ENCODE data around the gene IPCEF1.

IPCEF1 gene

GRCh38 chr6:154298297-154298696 lies 58.3 kb downstream of the IPCEF1 start:
- ATAC-seq, result peak; percentile 23; the same call in 2 of the 3 replicates

DNA sequence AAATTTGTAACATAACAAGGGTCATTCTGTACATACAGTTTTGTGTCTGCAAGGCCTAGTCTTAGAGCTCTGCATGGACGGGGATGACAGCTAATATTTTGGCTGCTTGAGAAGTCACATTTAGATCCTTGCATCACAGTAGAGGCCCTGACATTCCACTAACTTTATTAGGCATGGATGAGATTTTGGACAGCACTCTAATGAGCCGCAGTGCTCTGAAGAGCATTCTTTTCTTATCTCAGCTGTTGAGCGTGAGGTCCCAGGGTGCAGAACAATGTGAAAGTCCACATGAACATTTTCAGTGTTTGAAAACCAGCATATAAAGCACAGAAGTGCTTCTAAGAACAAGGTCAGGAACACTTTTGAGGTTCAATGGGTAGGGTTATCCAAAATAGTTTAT lies 58.9 kb downstream of the IPCEF1 start:
- ATAC-seq, result no peak
- TF ChIP-seq ISL1 (CRISPR knock-in tag; IDR thresholded peaks at IDR 0.05), result no peak
- TF ChIP-seq CREB5 (CRISPR knock-in tag; IDR thresholded peaks at IDR 0.05; ENCODE audit: low read depth), result no peak
- TF ChIP-seq, protein P1, sequence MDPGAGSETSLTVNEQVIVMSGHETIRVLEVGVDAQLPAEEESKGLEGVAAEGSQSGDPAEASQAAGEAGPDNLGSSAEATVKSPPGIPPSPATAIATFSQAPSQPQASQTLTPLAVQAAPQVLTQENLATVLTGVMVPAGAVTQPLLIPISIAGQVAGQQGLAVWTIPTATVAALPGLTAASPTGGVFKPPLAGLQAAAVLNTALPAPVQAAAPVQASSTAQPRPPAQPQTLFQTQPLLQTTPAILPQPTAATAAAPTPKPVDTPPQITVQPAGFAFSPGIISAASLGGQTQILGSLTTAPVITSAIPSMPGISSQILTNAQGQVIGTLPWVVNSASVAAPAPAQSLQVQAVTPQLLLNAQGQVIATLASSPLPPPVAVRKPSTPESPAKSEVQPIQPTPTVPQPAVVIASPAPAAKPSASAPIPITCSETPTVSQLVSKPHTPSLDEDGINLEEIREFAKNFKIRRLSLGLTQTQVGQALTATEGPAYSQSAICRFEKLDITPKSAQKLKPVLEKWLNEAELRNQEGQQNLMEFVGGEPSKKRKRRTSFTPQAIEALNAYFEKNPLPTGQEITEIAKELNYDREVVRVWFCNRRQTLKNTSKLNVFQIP (CRISPR knock-in tag; IDR thresholded peaks at IDR 0.05; ENCODE audit: borderline replicate concordance, low read depth), result no peak
- no peak for TF ChIP-seq OSR1 (CRISPR knock-in tag; IDR thresholded peaks at IDR 0.05)
- no peak for TF ChIP-seq TOX (CRISPR knock-in tag; IDR thresholded peaks at IDR 0.05; ENCODE audit: borderline replicate concordance)
- no peak for TF ChIP-seq CSDC2 (CRISPR knock-in tag; IDR thresholded peaks at IDR 0.05)
- TF ChIP-seq, protein P2, sequence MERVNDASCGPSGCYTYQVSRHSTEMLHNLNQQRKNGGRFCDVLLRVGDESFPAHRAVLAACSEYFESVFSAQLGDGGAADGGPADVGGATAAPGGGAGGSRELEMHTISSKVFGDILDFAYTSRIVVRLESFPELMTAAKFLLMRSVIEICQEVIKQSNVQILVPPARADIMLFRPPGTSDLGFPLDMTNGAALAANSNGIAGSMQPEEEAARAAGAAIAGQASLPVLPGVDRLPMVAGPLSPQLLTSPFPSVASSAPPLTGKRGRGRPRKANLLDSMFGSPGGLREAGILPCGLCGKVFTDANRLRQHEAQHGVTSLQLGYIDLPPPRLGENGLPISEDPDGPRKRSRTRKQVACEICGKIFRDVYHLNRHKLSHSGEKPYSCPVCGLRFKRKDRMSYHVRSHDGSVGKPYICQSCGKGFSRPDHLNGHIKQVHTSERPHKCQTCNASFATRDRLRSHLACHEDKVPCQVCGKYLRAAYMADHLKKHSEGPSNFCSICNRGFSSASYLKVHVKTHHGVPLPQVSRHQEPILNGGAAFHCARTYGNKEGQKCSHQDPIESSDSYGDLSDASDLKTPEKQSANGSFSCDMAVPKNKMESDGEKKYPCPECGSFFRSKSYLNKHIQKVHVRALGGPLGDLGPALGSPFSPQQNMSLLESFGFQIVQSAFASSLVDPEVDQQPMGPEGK (CRISPR knock-in tag; IDR thresholded peaks at IDR 0.05; ENCODE audit: borderline replicate concordance), result no peak
- TF ChIP-seq ZC3H10 (CRISPR knock-in tag; IDR thresholded peaks at IDR 0.05), result no peak
- TF ChIP-seq TCF4 (CRISPR knock-in tag; IDR thresholded peaks at IDR 0.05; ENCODE audit: borderline replicate concordance), result no peak
- TF ChIP-seq ARNTL (CRISPR knock-in tag; IDR thresholded peaks at IDR 0.05; ENCODE audit: borderline replicate concordance, low read depth), result no peak
- no peak for TF ChIP-seq ESRRG (CRISPR knock-in tag; IDR thresholded peaks at IDR 0.05)
- TF ChIP-seq, protein P3, sequence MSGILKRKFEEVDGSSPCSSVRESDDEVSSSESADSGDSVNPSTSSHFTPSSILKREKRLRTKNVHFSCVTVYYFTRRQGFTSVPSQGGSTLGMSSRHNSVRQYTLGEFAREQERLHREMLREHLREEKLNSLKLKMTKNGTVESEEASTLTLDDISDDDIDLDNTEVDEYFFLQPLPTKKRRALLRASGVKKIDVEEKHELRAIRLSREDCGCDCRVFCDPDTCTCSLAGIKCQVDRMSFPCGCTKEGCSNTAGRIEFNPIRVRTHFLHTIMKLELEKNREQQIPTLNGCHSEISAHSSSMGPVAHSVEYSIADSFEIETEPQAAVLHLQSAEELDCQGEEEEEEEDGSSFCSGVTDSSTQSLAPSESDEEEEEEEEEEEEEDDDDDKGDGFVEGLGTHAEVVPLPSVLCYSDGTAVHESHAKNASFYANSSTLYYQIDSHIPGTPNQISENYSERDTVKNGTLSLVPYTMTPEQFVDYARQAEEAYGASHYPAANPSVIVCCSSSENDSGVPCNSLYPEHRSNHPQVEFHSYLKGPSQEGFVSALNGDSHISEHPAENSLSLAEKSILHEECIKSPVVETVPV (CRISPR knock-in tag; IDR thresholded peaks at IDR 0.05), result no peak
- TF ChIP-seq GLIS3 (CRISPR knock-in tag; IDR thresholded peaks at IDR 0.05), result no peak
- no peak for TF ChIP-seq ZFP30 (CRISPR knock-in tag; IDR thresholded peaks at IDR 0.05)
- TF ChIP-seq PPARA (CRISPR knock-in tag; IDR thresholded peaks at IDR 0.05; ENCODE audit: borderline replicate concordance), result no peak
- TF ChIP-seq BACH2 (CRISPR knock-in tag; IDR thresholded peaks at IDR 0.05; ENCODE audit: borderline replicate concordance), result no peak
- no peak for TF ChIP-seq ZFP3 (CRISPR knock-in tag; IDR thresholded peaks at IDR 0.05)

More at GRCh38 chr6:154298297-154298696, 58.3 kb downstream of the IPCEF1 start:
- TF ChIP-seq ISL1 (CRISPR knock-in tag; IDR thresholded peaks at IDR 0.05), result peak; percentile 57
- TF ChIP-seq PPARA (CRISPR knock-in tag; IDR thresholded peaks at IDR 0.05; ENCODE audit: borderline replicate concordance), result no peak
- TF ChIP-seq, protein P3 (CRISPR knock-in tag; IDR thresholded peaks at IDR 0.05), result no peak
- no peak for TF ChIP-seq CSDC2 (CRISPR knock-in tag; IDR thresholded peaks at IDR 0.05)

- no peak for ATAC-seq
- no peak for TF ChIP-seq ZNF565 (CRISPR knock-in tag; conservative IDR thresholded peaks at IDR 0.05; ENCODE audit: low read depth)
- no peak for TF ChIP-seq ZC3H10 (CRISPR knock-in tag; IDR thresholded peaks at IDR 0.05)
- TF ChIP-seq, protein P1 (CRISPR knock-in tag; IDR thresholded peaks at IDR 0.05; ENCODE audit: borderline replicate concordance, low read depth), result no peak
Measured at GRCh38 chr6:154297210-154297609, 59.4 kb downstream of the IPCEF1 start.

- ATAC-seq, result no peak
- TF ChIP-seq CSDC2 (CRISPR knock-in tag; IDR thresholded peaks at IDR 0.05) (no peak), ISL1 (CRISPR knock-in tag; IDR thresholded peaks at IDR 0.05) (no peak), GLIS3 (CRISPR knock-in tag; IDR thresholded peaks at IDR 0.05) (no peak), ARNTL (CRISPR knock-in tag; IDR thresholded peaks at IDR 0.05; ENCODE audit: borderline replicate concordance, low read depth) (no peak), SNAI2 (CRISPR knock-in tag; IDR thresholded peaks at IDR 0.05) (no peak), ESRRG (CRISPR knock-in tag; IDR thresholded peaks at IDR 0.05) (no peak)
- TF ChIP-seq, protein P1 (CRISPR knock-in tag; IDR thresholded peaks at IDR 0.05; ENCODE audit: borderline replicate concordance, low read depth), result no peak
Measured at GRCh38 chr6:154295733-154296132, 60.9 kb downstream of the IPCEF1 start.
